GM13977 (cell line): ENCODE results near the gene GPBAR1.

Source experiments
- DNase-seq: peaks from one replicate; pipeline ENCODE4 v3.0.0; 2012; ENCODE audit warnings: low spot score
- in situ Hi-C: fragments of 300-500 bp; cut with MboI; formaldehyde crosslinking; loops from one replicate; pipeline ENCODE4 v1.12.0; 2022; ENCODE audit warnings: low sequenced_read_pairs, low pct_unique_long_range_greater_than_20kb, mixed read lengths, inconsistent platforms; ENCODE audit not compliant: unreplicated experiment
- TF ChIP-seq, protein P1 (sequence below): IDR thresholded peaks from 2 replicates; pipeline ENCODE4 v1.5.1; 2012; ENCODE audit warnings: mild to moderate bottlenecking, control low read depth; ENCODE audit not compliant: insufficient read depth; ENCODE audit errors: extremely low read depth, missing control alignments

GPBAR1 gene

DNA sequence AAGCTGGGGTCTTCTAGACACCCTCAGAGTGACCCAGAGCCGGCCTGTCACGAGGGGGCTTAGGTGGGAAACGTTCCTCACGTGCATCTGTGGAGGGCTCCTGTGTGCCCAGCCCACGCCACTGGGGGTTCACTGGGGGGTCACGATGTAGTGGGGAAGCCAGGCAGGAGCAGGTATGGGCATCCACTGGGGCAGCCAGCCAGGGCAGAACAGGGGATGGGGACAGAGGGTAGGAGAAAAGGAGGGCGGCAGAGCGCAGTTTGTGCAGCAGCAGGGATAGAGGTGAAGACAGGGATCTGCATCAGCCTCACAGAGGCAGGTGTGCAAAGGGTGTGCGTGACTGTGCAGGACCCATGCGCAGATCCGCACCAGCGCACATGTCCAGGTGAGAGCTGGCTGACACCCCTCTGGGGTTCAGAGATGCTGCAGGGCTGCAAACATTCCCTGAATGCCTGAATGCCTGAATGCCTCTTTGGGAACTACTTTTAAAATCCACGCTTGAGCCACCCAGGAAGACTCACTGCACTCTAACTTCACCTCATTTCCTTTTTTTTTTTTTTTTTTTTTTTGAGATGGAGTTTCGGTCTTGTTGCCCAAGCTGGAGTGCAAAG, 19.6 kb downstream of the GPBAR1 start:
- in situ Hi-C loops = loop anchor here (25.0 kb wide), 1 partner anchor 382 kb away; the partner anchor contains the start of genes BCS1L, RNF25, STK36 and ZNF142
- DNase-seq = no peak
- TF ChIP-seq, protein P1, sequence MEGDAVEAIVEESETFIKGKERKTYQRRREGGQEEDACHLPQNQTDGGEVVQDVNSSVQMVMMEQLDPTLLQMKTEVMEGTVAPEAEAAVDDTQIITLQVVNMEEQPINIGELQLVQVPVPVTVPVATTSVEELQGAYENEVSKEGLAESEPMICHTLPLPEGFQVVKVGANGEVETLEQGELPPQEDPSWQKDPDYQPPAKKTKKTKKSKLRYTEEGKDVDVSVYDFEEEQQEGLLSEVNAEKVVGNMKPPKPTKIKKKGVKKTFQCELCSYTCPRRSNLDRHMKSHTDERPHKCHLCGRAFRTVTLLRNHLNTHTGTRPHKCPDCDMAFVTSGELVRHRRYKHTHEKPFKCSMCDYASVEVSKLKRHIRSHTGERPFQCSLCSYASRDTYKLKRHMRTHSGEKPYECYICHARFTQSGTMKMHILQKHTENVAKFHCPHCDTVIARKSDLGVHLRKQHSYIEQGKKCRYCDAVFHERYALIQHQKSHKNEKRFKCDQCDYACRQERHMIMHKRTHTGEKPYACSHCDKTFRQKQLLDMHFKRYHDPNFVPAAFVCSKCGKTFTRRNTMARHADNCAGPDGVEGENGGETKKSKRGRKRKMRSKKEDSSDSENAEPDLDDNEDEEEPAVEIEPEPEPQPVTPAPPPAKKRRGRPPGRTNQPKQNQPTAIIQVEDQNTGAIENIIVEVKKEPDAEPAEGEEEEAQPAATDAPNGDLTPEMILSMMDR = no peak

DNA sequence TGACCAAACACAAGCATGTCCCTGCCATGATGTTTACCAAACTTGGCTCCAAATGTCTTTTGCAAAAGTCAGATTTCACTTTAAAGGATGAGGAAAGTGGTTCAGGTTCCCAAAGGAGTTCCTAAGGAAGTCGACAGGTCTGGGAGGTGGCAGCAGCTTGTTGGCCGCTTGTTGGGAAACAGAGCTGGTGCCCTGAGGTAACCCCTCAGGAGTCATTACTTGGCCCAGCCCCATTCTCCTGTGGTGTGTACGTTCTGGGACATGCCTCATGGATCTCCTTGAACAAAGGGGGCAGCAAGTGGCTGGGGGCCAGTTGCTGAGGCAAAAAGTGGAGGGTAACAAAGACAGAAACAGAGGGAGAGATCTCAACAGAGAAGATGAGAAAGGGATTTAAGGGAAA, 20.6 kb downstream of the GPBAR1 start:
- in situ Hi-C loops = loop anchor here (25.0 kb wide), 1 partner anchor 381 kb away; the partner anchor contains the start of genes BCS1L, RNF25, STK36 and ZNF142
- DNase-seq = no peak
- TF ChIP-seq, protein P1 = no peak

DNA sequence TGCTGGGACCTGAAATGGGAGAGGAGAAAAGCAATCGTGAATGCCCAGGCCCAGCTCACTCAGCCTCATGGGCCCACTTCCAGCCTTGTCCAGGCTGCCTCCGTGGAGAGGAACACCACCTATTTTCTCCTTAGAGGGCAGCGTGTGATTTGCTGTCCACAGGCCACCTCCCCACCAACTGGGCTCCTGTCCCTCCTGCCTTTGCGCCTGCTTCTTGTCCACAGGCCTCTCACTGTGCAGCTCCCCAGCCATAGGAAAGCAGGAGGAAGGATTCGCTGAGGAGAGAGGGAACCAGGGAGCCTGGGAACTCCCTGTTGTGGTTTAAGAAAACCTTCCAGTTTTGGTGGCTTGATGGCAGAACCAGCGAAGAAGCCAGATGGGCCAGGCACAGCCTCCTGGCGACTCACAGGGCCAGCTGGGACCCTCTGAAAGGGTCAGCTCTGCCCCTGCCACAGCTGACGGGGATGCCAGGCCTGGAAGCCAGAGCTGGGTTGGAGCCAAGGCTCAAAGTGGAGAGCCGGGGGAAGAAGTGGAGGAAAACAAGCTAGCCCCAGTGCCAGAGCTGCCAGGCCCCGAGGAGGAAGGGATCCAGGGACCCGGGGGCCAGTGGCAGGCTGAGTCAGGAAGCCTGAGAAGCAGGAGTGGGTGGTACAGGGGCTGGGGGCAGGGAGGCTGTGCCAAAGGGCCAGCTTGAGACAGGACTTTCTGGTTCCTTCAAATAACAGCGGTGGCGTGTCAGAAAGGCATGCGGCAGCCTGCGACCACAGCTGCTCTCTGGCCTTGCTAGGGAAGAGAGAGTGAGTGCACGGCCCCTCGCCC, 21.6 kb downstream of the GPBAR1 start:
- in situ Hi-C loops = loop anchor here (25.0 kb wide), 1 partner anchor 380 kb away; the partner anchor contains the start of genes BCS1L, RNF25, STK36 and ZNF142
- no peak for DNase-seq
- TF ChIP-seq, protein P1 = no peak

DNA sequence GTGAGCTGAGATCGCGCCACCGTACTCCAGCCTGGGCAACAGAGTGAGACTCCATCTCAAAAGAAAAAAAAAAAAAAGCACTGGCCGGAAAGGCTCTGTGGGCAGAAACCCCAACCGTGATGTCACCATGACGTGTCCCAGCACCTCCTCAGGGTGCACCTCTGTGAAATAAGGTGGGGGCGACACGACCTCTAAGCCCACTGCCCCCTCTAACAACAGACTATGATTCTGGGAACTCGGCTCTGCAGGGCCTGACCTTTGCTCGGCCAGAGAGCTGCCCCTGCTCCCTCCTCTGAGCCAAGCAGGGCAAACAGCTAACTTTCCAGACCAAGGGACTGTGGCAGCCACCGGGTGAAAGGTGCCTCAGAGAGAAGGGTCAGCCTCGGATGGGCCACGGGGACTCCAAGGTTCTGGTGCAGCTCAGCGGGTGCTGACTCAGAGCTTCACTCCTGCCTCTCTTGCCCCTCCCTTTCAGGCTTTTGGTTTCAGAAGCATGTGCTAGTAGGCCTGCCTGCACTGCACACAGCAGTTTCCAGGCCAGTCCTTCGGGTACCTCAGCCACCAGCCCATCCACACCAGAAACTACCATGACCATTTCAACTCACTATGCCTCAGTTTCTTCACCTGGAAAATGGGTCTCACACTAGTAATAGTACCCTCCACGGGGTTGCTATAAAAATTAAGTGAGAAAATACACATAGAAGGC, 23.4 kb downstream of the GPBAR1 start:
- DNase-seq = peak; percentile 84
- in situ Hi-C loops = loop anchor here (25.0 kb wide), 1 partner anchor 378 kb away; the partner anchor contains the start of genes BCS1L, RNF25, STK36 and ZNF142
- TF ChIP-seq, protein P1 = no peak

DNA sequence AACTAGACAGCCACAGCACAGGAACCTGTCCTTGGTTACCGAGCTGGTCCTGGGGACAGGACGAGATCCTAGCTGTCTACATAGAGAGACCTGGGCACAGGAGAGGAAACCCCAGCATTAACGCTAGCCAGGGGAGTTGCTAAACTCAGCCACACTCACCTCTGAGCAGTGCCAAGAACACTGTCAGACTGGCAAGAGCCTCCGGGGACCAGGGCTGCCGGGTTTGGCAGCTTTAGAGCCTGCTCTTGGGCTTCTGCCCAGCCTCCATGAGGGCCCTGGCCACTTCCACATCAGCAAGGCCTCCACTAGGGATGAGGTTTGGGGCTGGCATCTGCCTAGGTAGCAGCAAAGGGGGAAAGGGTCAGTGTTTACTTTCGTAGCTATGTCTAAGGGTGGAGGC, 24.8 kb downstream of the GPBAR1 start:
- in situ Hi-C loops = loop anchor here (25.0 kb wide), 1 partner anchor 377 kb away; the partner anchor contains the start of genes BCS1L, RNF25, STK36 and ZNF142
- TF ChIP-seq, protein P1 = no peak
- no peak for DNase-seq

DNA sequence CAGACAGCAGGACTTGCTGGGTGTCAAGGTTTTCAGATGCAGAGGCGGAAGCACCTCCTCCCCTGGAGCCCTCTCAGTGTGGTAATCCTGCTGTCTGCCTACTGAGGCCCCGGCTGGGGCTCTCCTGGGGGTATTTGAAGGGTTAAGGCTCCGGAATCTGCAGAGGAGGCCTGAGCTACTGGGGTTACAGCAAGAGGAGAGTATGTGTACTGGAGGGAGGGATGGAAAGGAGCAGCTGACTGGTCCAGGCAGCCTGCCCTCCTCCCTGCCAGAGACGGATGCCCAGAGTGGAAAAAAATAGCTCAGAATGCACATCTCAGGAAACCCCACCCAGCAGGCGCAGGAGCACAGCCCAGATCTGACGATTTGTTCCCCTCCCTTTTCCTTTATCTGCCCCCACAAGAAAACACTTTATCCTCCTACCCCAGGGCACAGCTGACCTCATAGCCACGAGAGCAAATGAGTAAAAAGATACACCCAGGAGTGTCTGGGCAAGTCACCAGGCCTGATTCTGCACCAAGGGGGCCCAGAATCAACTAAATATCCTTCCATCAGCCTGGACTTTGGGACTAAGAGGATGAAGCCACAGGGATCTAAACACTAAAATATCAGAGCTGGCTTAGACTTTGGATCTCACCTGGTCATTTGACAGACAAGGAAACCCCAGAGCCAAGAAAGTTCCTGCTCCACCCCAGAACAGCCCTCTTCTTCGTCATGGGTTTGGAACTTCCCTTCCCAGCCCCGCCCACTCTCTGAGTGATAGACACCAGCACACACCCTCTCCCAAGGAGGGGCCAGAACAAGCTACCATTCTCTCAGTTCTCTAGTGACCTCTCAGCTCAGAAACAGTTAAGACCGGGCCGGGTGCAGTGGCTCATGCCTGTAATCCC, 26.0 kb downstream of the GPBAR1 start:
- in situ Hi-C loops = loop anchor here (25.0 kb wide), 1 partner anchor 375 kb away; the partner anchor contains the start of genes BCS1L, RNF25, STK36 and ZNF142
- TF ChIP-seq, protein P1 = no peak
- DNase-seq = peak; percentile 89
